Esophagus (tissue), 2 donors: Measurements from ENCODE around the gene DAB1. TPM values are rescaled to one million over a fixed set of nuclear protein-coding genes. Genes with fewer than 3 reads are reported as not detected.
A peak's percentile ranks its signal among the peaks of the same experiment; 100 is the strongest.

ENCODE experiments used
- H3K27ac ChIP-seq, 2 donors: one replicate each; pipeline ENCODE4 v1.5.1; 2013; ENCODE audit warnings: low read depth in 2 of 2, mild to moderate bottlenecking in 2 of 2, inconsistent platforms in 1 of 2, low read length in 1 of 2, moderate library complexity in 1 of 2
- H3K27me3 ChIP-seq, 2 donors: one replicate each; pipeline ENCODE4 v1.6.1; 2013; ENCODE audit warnings: low read length in 2 of 2, control low read depth in 1 of 2, mild to moderate bottlenecking in 1 of 2; ENCODE audit not compliant: insufficient read depth in 2 of 2, control insufficient read depth in 1 of 2
- H3K36me3 ChIP-seq, 2 donors: one replicate each; pipeline ENCODE4 v1.6.1; 2013; ENCODE audit warnings: low read length in 1 of 2; ENCODE audit not compliant: control insufficient read depth in 2 of 2, insufficient read depth in 2 of 2
- H3K4me1 ChIP-seq, 2 donors: one replicate each; pipeline ENCODE4 v1.6.1; 2013; ENCODE audit warnings: low read length in 1 of 2; ENCODE audit not compliant: control insufficient read depth in 2 of 2, insufficient read depth in 2 of 2
- H3K4me3 ChIP-seq, 2 donors: one replicate each; pipeline ENCODE4 v1.5.1; 2013; ENCODE audit warnings: low read length in 2 of 2, mild to moderate bottlenecking in 2 of 2, low read depth in 1 of 2, moderate library complexity in 1 of 2
- H3K9me3 ChIP-seq, 2 donors: one replicate each; pipeline ENCODE4 v1.6.1; 2013; ENCODE audit warnings: mild to moderate bottlenecking in 2 of 2, low read depth in 1 of 2, low read length in 1 of 2, moderate library complexity in 1 of 2; ENCODE audit not compliant: control insufficient read depth in 2 of 2, insufficient read depth in 1 of 2
- WGBS, 2 donors: extraction: QIAGEN DNeasy Blood & Tissue Kit; methylation state at CpG; one replicate each; pipeline ENCODE4 v1.1.7; 2013; 5-methylcytosine and 5-hydroxymethylcytosine counted together
- polyA plus RNA-seq, 2 donors: library from polyadenylated mRNA; stranded (reverse); fragments of 200-250 nt; gene quantifications; one replicate each; pipeline ENCODE4 v1.2.3, GENCODE V29; 2013
- donor health status: healthy with polysubstance abuse.
- donor health status: Bipolar disorder and iron deficiency.

DAB1 gene
- polyA plus RNA-seq, 2 donors = 0.04 TPM; not detected in 1

- Histone ChIP-seq H3K27ac (no peak overlapping the region), H3K4me3 (no peak overlapping the region), H3K36me3 (no peaks in the 10 kb centered on the region), H3K27me3 (no peaks in the 10 kb centered on the region), H3K9me3 (no peaks in the 10 kb centered on the region), H3K4me1 (no peaks in the 10 kb centered on the region)
- 91 to 93% methylated on average over 2 of the region's 2 CpGs for WGBS, 2 donors
Measured at GRCh38 chr1:57300186-57300585, 123.7 kb downstream of the DAB1 start.

- H3K9me3 ChIP-seq = no peaks in the 10 kb centered on the region
- no peaks in the 10 kb centered on the region for H3K27me3 ChIP-seq
- H3K4me1 ChIP-seq = no peaks in the 10 kb centered on the region
- H3K36me3 ChIP-seq = no peaks in the 10 kb centered on the region
- no peak overlapping the region for H3K4me3 ChIP-seq
- no peak overlapping the region for H3K27ac ChIP-seq
- WGBS, 2 donors = 48 to 55% methylated on average over 4 of the region's 4 CpGs
Measured at GRCh38 chr1:57296726-57297250, 127.1 kb downstream of the DAB1 start.

DNA sequence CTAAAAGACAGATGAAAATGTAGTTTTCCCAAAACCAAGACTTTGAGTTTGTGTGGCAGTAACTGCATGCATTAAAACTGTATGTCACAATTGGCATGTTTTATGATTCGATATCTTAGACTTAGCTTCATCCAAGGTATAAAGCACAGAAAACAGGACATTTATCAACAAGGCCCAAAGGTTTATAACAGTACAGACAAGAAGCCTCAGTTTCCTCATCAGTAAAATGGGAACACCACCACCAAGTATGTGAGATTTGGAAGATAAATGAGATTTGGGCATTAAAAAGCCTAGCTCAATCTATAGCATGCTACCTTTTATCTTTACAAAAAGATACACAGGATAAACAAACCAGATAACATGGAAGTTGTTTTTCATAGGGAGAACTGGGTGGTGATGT, 128.5 kb downstream of the DAB1 start:
- Histone ChIP-seq H3K36me3 (no peaks in the 10 kb centered on the region), H3K27me3 (no peaks in the 10 kb centered on the region), H3K9me3 (no peaks in the 10 kb centered on the region), H3K27ac (no peak overlapping the region), H3K4me1 (no peaks in the 10 kb centered on the region), H3K4me3 (no peak overlapping the region)
- 93 to 97% methylated on average over 1 of the region's 1 CpG for WGBS, 2 donors

GRCh38 chr1:57294177-57294576, 129.7 kb downstream of the DAB1 start:
- Histone ChIP-seq H3K4me1 (no peaks in the 10 kb centered on the region), H3K4me3 (no peak overlapping the region), H3K36me3 (no peaks in the 10 kb centered on the region), H3K9me3 (no peaks in the 10 kb centered on the region), H3K27me3 (no peaks in the 10 kb centered on the region), H3K27ac (no peak overlapping the region)

GRCh38 chr1:57293214-57293613, 130.6 kb downstream of the DAB1 start:
- H3K36me3 ChIP-seq = no peaks in the 10 kb centered on the region
- H3K27ac ChIP-seq = no peak overlapping the region
- no peaks in the 10 kb centered on the region for H3K27me3 ChIP-seq
- no peaks in the 10 kb centered on the region for H3K4me1 ChIP-seq
- H3K9me3 ChIP-seq = no peaks in the 10 kb centered on the region
- WGBS, 2 donors = 85 to 89% methylated on average over 3 of the region's 3 CpGs
- no peak overlapping the region for H3K4me3 ChIP-seq

DNA sequence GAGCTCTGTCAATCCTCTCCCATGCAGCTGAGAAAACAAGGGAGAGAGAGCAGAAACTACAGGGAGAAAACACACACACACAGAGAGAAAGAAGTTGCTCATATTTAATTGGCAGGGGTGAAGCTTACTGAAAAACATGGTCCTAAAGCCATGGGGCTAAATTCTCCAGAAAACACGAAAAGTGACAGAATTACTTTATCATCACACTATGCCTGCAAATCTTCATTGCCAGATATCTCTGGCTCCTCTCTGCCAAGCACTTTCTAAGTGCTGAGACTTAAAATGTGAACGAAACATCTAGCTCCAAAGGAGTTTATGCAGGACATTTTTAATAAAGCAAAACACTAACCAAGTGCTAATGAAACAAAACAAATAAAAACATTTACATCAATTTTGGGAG, 134.1 kb downstream of the DAB1 start:
- Histone ChIP-seq H3K4me1 (no peaks in the 10 kb centered on the region), H3K9me3 (no peaks in the 10 kb centered on the region), H3K27ac (no peak overlapping the region), H3K27me3 (no peaks in the 10 kb centered on the region), H3K36me3 (no peaks in the 10 kb centered on the region), H3K4me3 (no peak overlapping the region)
- WGBS, 2 donors = 68 to 74% methylated on average over 2 of the region's 2 CpGs

DNA sequence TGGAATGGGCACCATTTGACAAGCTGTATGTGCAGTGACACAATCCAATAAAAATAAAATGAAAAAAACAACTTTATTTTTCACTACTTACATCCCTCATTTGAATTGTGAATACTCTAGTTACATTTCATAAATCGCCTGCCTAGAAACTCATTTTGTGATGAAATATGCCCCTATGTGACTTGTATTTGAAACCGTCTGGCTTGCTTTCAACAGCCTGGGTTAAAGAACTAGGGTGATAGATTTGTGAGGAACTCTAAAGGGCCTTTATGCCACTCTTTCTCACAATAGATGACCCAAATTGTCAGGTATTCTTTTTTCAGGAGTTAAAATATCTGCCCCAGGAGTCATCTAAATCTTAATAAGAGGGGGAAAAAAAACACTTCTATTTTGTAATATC, 137.9 kb downstream of the DAB1 start:
- WGBS, 2 donors = 81 to 84% methylated on average over 2 of the region's 2 CpGs
- no peaks in the 10 kb centered on the region for H3K36me3 ChIP-seq
- peaks cover 0 to 3% of the 10 kb centered on the region in 2 donors for H3K4me1 ChIP-seq

GRCh38 chr1:57282411-57282810, 141.4 kb downstream of the DAB1 start:
- Histone ChIP-seq H3K4me1 (peaks cover 0 to 5% of the 10 kb centered on the region in 2 donors), H3K36me3 (no peaks in the 10 kb centered on the region), H3K27me3 (no peaks in the 10 kb centered on the region), H3K4me3 (no peak overlapping the region), H3K9me3 (no peaks in the 10 kb centered on the region), H3K27ac (no peak overlapping the region)
- 68 to 78% methylated on average over 2 of the region's 2 CpGs for WGBS, 2 donors

More for the DNA sequence above, 137.9 kb downstream of the DAB1 start:
- Histone ChIP-seq H3K27ac (no peak overlapping the region), H3K27me3 (no peaks in the 10 kb centered on the region), H3K9me3 (no peaks in the 10 kb centered on the region), H3K4me3 (no peak overlapping the region)

- 61 to 80% methylated on average over 5 of the region's 5 CpGs for WGBS, 2 donors
- Histone ChIP-seq H3K9me3 (no peaks in the 10 kb centered on the region), H3K27me3 (no peaks in the 10 kb centered on the region), H3K36me3 (no peaks in the 10 kb centered on the region), H3K4me3 (no peak overlapping the region), H3K4me1 (peaks cover 0 to 5% of the 10 kb centered on the region in 2 donors), H3K27ac (peak overlapping the region; percentile 36 to 73)
Measured at GRCh38 chr1:57281324-57281723, 142.5 kb downstream of the DAB1 start.

DNA sequence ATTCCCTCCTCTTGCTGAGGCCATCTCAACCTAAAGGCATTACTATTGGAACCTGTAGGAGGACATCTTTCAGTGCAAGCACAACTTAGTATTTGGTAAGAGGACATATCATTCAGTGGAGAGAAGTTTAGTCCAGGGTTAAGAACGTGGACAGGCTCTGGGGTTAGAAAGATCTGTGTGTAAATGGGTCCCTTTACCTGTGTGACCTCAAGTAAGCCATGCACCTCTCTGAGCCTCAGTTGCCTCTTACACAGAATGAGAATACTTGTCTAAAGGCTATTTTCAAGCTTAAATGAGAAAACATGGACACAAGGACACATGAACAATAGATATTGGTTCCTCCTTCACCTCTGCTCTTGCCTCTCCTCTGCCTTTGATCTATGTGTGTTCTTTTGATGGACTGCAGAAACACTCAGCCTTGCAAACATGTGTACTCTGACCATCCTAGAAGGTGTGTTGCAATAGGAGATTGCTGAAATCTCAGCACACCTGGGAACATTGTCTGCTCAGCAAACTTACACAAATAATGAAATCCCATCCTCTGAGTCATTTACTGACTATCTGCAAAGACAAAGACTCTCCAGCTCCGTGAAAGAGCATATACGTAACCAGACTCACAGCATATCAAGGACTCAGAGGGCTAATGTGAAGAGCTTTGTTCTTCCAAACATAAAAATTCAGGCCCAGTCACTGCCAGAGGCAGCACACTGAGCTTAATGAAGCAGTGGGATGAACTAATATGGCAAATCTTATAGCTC, 143.8 kb downstream of the DAB1 start:
- H3K9me3 ChIP-seq = no peaks in the 10 kb centered on the region
- H3K36me3 ChIP-seq = no peaks in the 10 kb centered on the region
- no peaks in the 10 kb centered on the region for H3K27me3 ChIP-seq
- WGBS, 2 donors = 49 to 52% methylated on average over 3 of the region's 3 CpGs
- H3K4me1 ChIP-seq = peaks cover 0 to 5% of the 10 kb centered on the region in 2 donors
- no peak overlapping the region for H3K4me3 ChIP-seq
- H3K27ac ChIP-seq = peak overlapping the region; percentile 59 to 63
